B cell (primary cell): ENCODE measurements around the gene PROP1. TPM values are rescaled to one million over a fixed set of nuclear protein-coding genes. Genes with fewer than 3 reads are reported as not detected.

Source experiments
- ATAC-seq: fragments of 200-7000 bp; cut with Tn5 transposase; one replicate; pipeline ENCODE4 v1.10.0; 2021; ENCODE audit warnings: low read depth, mild to moderate bottlenecking, moderate number of reproducible peaks, moderate library complexity
- CTCF ChIA-PET: fragments of 350-600 bp; sonication (Branson Sonifier 250); formaldehyde crosslinking; loops from one replicate; lab custom pipeline; 2021; ENCODE audit warnings: antibody characterized with exemption, inconsistent platforms; lab: Charles Lee
- POLR2A ChIA-PET: fragments of 350-600 bp; sonication (Branson Sonifier 250); formaldehyde crosslinking; loops from one replicate; lab custom pipeline; 2021; ENCODE audit warnings: antibody characterized with exemption; lab: Charles Lee
- DNase-seq: peaks from one replicate; pipeline ENCODE4 v3.0.0; 2013
- H2AFZ ChIP-seq: 2 replicates; pipeline ENCODE4 v1.6.1; 2012; ENCODE audit warnings: mild to moderate bottlenecking, low read depth, low read length; ENCODE audit not compliant: insufficient read depth, poor library complexity, severe bottlenecking
- H3K27ac ChIP-seq, 2 donors: 1 replicate in 1 of 2; 2 replicates in 1 of 2; pipeline ENCODE4 v1.5.1; 2012 to 2013; ENCODE audit warnings: low read length in 2 of 2, mild to moderate bottlenecking in 2 of 2, moderate library complexity in 1 of 2
- H3K27me3 ChIP-seq, 4 experiments: fragments of 200-600 bp in 1 of 4; sonication (generic) in 1 of 4; replicated peaks in 1 of 4; 1 replicate in 2 of 4; 2 replicates in 2 of 4; pipeline versions ENCODE4 v1.6.1 to v1.7.0; 2013 to 2016; ENCODE audit warnings: low read length in 3 of 4, mild to moderate bottlenecking in 2 of 4, mixed read lengths in 1 of 4, moderate library complexity in 1 of 4; ENCODE audit not compliant: insufficient read depth in 4 of 4, control insufficient read depth in 3 of 4; ENCODE audit errors: control extremely low read depth in 1 of 4
- H3K36me3 ChIP-seq, 2 experiments: replicated peaks in 1 of 2; 1 replicate in 1 of 2; 2 replicates in 1 of 2; pipeline versions ENCODE4 v1.6.1 to v1.7.1; 2013; ENCODE audit warnings: low read length in 1 of 2; ENCODE audit not compliant: insufficient read depth in 2 of 2, control insufficient read depth in 1 of 2; ENCODE audit errors: control extremely low read depth in 1 of 2, extremely low read depth in 1 of 2
- H3K4me1 ChIP-seq, 2 donors: fragments of 200-600 bp in 1 of 2; sonication (generic) in 1 of 2; 1 replicate in 1 of 2; 2 replicates in 1 of 2; pipeline versions ENCODE4 v1.5.1 to v1.6.1; 2013 to 2017; ENCODE audit warnings: low read length in 2 of 2; ENCODE audit not compliant: control insufficient read depth in 2 of 2, insufficient read depth in 2 of 2
- H3K4me2 ChIP-seq: replicated peaks from 2 replicates; pipeline ENCODE3; 2012; ENCODE audit warnings: mild to moderate bottlenecking, low read depth, low read length; ENCODE audit not compliant: poor library complexity, severe bottlenecking
- H3K4me3 ChIP-seq, 5 experiments: fragments of 200-600 bp in 1 of 5; sonication (generic) in 1 of 5; 1 replicate in 3 of 5; 2 replicates in 2 of 5; pipeline versions ENCODE4 v1.5.1 to v1.7.0; 2011 to 2016; ENCODE audit warnings: low read length in 4 of 5, mild to moderate bottlenecking in 4 of 5, low read depth in 2 of 5, control low read depth in 1 of 5, moderate library complexity in 1 of 5; ENCODE audit not compliant: insufficient read depth in 1 of 5; ENCODE audit errors: control extremely low read depth in 1 of 5, extremely low read depth in 1 of 5
- H3K79me2 ChIP-seq: fragments of 200-600 bp; sonication (generic); one replicate; pipeline ENCODE4 v1.6.0; 2016; ENCODE audit warnings: low read length; ENCODE audit not compliant: control insufficient read depth, insufficient read depth
- H3K9ac ChIP-seq: fragments of 200-600 bp; sonication (generic); 2 replicates; pipeline ENCODE4 v1.6.1; 2017; ENCODE audit warnings: mild to moderate bottlenecking, low read length, moderate library complexity
- H3K9me3 ChIP-seq, 3 donors: one replicate each; pipeline versions ENCODE4 v1.6.1 to v1.7.1; 2013; ENCODE audit warnings: low read length in 2 of 3; ENCODE audit not compliant: control insufficient read depth in 2 of 3, insufficient read depth in 1 of 3; ENCODE audit errors: control extremely low read depth in 1 of 3
- H4K20me1 ChIP-seq: 2 replicates; pipeline ENCODE4 v1.6.0; 2012; ENCODE audit warnings: mild to moderate bottlenecking, low read length; ENCODE audit not compliant: insufficient read depth, control insufficient read depth, poor library complexity, severe bottlenecking
- H3K27ac Mint-ChIP-seq: one replicate; pipeline ENCODE4 v1.8.0; 2021; ENCODE audit warnings: mixed read lengths
- H3K27me3 Mint-ChIP-seq: one replicate; pipeline ENCODE4 v1.8.0; 2021; ENCODE audit warnings: mixed read lengths
- H3K4me1 Mint-ChIP-seq: one replicate; pipeline ENCODE4 v1.8.0; 2021; ENCODE audit warnings: mixed read lengths
- H3K4me3 Mint-ChIP-seq: one replicate; pipeline ENCODE4 v1.8.0; 2021; ENCODE audit warnings: mixed read lengths
- H3K9me3 Mint-ChIP-seq: one replicate; pipeline ENCODE4 v1.8.0; 2022; ENCODE audit warnings: mixed read lengths; ENCODE audit not compliant: insufficient read depth
- EZH2 ChIP-seq: IDR thresholded peaks from 2 replicates; pipeline ENCODE4 v1.6.1; 2012; ENCODE audit warnings: borderline replicate concordance, low read depth, mild to moderate bottlenecking, moderate library complexity, low read length; ENCODE audit not compliant: insufficient read depth, poor library complexity, severe bottlenecking
- WGBS: methylation state at CpG from one replicate; pipeline ENCODE4 v1.1.5; 2013; ENCODE audit warnings: missing lambda C conversion rate; ENCODE audit not compliant: insufficient coverage; 5-methylcytosine and 5-hydroxymethylcytosine counted together
- intact Hi-C: fragments of 100-400 bp; cut with micrococcal nuclease; formaldehyde crosslinking; loops from one replicate; pipeline ENCODE4 v1.10.0; 2022
- polyA plus RNA-seq: library from polyadenylated mRNA; depleted of rRNA; stranded (reverse); fragments of >200 nt; gene quantifications from 2 replicates; pipeline ENCODE4 v1.2.3, GENCODE V29; 2012
- total RNA-seq, 2 donors: library from RNA; stranded (reverse); fragments of 120-200 nt in 1 of 2; gene quantifications; 1 replicate in 1 of 2; 2 replicates in 1 of 2; pipeline versions ENCODE4 v1.2.3 to v1.2.4, GENCODE V29; 2013 to 2022
- TF ChIP-seq, protein P1 (sequence below): fragments of 200-600 bp; IDR thresholded peaks from one replicate; pipeline ENCODE4 v1.8.0; 2022; ENCODE audit warnings: antibody characterized with exemption, mild to moderate bottlenecking

The PROP1 gene
- total and polyA plus RNA-seq, 2 donors (not counting 1 experiment from before 2014, with no cell fraction given): not detected

DNA sequence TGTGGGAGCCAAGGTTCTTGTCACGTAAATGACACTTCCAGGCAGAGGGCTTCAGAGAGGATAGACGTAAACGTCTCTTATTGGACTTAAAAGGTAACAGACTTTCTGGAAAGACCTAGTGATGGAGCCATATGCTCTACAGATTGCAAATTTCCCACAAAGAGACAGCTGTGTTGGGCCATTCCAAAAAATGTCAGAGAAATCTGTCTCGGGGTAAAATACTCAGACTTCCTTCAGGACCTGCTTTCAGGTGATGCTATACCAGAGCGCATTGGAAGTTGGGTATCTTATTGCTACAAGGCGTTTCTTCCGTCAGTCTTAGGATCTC, 29.2 kb downstream of the PROP1 start:
- H3K4me2 ChIP-seq: no peak overlapping the region
- H3K27ac ChIP-seq: no peak overlapping the region
- H3K9ac ChIP-seq: no peak overlapping the region
- Mint-ChIP-seq H3K27ac (no peak overlapping the region), H3K9me3 (no peaks in the 10 kb centered on the region), H3K4me1 (no peaks in the 10 kb centered on the region), H3K27me3 (no peaks in the 10 kb centered on the region), H3K4me3 (no peak overlapping the region)
- H3K36me3 ChIP-seq: no peaks in the 10 kb centered on the region
- CTCF ChIA-PET: no interaction called here
- H3K4me1 ChIP-seq: no peaks in the 10 kb centered on the region
- POLR2A ChIA-PET: no interaction called here
- TF ChIP-seq, protein P1, sequence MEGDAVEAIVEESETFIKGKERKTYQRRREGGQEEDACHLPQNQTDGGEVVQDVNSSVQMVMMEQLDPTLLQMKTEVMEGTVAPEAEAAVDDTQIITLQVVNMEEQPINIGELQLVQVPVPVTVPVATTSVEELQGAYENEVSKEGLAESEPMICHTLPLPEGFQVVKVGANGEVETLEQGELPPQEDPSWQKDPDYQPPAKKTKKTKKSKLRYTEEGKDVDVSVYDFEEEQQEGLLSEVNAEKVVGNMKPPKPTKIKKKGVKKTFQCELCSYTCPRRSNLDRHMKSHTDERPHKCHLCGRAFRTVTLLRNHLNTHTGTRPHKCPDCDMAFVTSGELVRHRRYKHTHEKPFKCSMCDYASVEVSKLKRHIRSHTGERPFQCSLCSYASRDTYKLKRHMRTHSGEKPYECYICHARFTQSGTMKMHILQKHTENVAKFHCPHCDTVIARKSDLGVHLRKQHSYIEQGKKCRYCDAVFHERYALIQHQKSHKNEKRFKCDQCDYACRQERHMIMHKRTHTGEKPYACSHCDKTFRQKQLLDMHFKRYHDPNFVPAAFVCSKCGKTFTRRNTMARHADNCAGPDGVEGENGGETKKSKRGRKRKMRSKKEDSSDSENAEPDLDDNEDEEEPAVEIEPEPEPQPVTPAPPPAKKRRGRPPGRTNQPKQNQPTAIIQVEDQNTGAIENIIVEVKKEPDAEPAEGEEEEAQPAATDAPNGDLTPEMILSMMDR: no peak
- no peak for TF ChIP-seq EZH2
- intact Hi-C loops: no loop called here
- no peak overlapping the region for H3K4me3 ChIP-seq
- no peaks in the 10 kb centered on the region for H3K79me2 ChIP-seq
- no peaks in the 10 kb centered on the region for H4K20me1 ChIP-seq
- no peak for DNase-seq
- no peak for ATAC-seq
- no peaks in the 10 kb centered on the region for H3K27me3 ChIP-seq
- no peak overlapping the region for H2AFZ ChIP-seq
- WGBS: 82% methylated on average over 5 of the region's 7 CpGs
- H3K9me3 ChIP-seq: no peaks in the 10 kb centered on the region

DNA sequence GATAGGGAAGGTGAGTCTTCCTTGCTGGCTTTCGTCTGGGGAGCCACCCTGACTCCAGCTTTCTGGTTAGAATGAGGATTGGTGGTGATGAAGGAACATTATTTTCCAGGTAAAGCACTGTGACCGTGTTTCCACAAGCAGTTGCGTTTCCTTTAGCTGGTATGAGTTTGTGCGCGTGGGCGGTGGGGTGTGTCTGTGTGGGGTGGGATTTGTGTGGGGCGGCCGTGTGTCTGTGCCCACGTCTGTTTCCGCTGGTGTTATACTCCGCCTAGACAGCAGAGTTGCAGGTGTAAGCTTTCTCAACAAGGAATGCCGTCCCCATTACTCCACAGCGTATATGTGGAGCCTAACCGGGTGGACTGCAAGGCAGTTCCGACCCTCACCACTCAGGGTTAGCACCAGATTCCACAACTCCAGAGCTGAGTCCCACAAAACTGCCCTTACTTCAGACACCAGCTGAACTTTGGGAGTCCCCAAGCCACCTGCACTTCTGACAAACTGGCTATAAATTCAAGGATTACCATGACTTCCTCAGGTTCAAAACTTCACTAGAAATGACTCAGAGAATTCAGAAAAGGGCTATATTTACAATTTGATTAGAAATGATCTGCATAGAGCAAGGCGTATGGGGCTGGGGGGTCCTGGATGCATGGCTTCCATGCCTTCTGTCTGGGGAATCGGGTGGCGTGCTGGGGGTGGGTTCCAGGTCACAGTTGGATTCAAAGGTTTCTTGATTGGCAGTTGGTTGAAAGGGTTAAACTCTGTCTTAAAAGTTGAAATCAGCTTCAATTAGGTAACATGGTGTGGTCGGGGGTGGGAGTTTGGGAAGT, 29.8 kb downstream of the PROP1 start:
- POLR2A ChIA-PET: no interaction called here

More for the DNA sequence above, 29.8 kb downstream of the PROP1 start:
- Mint-ChIP-seq H3K4me3 (no peak overlapping the region), H3K4me1 (no peaks in the 10 kb centered on the region), H3K27me3 (no peaks in the 10 kb centered on the region), H3K27ac (no peak overlapping the region), H3K9me3 (no peaks in the 10 kb centered on the region)
- Histone ChIP-seq H3K27ac (no peak overlapping the region), H4K20me1 (no peaks in the 10 kb centered on the region), H3K4me3 (no peak overlapping the region), H3K4me1 (no peaks in the 10 kb centered on the region), H3K36me3 (no peaks in the 10 kb centered on the region), H3K9ac (no peak overlapping the region), H3K27me3 (no peaks in the 10 kb centered on the region), H2AFZ (no peak overlapping the region), H3K4me2 (no peak overlapping the region), H3K9me3 (peaks cover 0 to under 1% (median 0%) of the 10 kb centered on the region in 3 donors), H3K79me2 (no peaks in the 10 kb centered on the region)
- DNase-seq (no peak), ATAC-seq (no peak)
- CTCF ChIA-PET: no interaction called here
- 79% methylated on average over 19 of the region's 19 CpGs for WGBS
- intact Hi-C loops: no loop called here
- TF ChIP-seq, protein P1: no peak
- no peak for TF ChIP-seq EZH2
